ENCODE measurements around the gene FPGS. TPM values are rescaled to one million over a fixed set of nuclear protein-coding genes. Genes with fewer than 3 reads are reported as not detected.

The FPGS gene
- total and polyA plus RNA-seq, 2 of the 4 experiments (the other 2 are of a cell fraction), result 43.9 to 75.7 TPM

DNA sequence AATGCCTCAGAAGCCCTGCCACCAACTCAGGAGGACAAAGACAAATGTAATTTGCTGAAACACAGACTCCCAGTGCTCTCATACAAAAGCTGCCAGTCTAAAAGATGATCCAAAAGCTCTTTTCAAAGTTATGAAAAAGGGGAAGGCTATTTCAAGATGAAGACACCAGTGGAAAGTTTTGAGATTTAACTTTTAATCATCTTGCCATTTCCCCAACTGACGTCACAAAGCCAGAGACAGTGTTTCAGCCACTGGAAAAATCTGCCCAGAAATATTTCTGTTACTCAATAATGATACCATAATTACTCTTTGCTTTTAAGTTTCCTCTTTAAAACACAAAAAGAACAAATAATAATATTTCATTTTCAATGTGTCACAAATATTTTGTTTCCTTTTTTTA, 30.9 kb downstream of the FPGS start:
- BruUV-seq (replicated peaks), result no TSS peak

More for the DNA sequence above, 30.9 kb downstream of the FPGS start:
- Histone ChIP-seq H2AK9ac (replicated peaks; ENCODE audit: low read depth, low read length, poor library complexity) (no peak overlapping the region), H3K23ac (ENCODE audit: low read depth, low read length) (no peak overlapping the region), H2BK15ac (ENCODE audit: low read depth, low read length) (peak overlapping the region; percentile 55; the same call in 1 of the 3 replicates), H2BK120ac (ENCODE audit: low read depth, low read length) (no peak overlapping the region), H3K4me3 (ENCODE audit: insufficient read depth, low read depth, low read length) (no peak overlapping the region), H3K36me3 (ENCODE audit: control insufficient read depth, insufficient read depth, low read length) (peaks cover 4% of the 10 kb centered on the region), H2BK5ac (ENCODE audit: low read depth, low read length, poor library complexity, severe bottlenecking) (peak overlapping the region; percentile 48), H3K14ac (replicated peaks; ENCODE audit: low read depth, low read length) (peak overlapping the region; percentile 0; the same call in 1 of the 2 replicates), H3K27ac (ENCODE audit: insufficient read depth, low read length) (peak overlapping the region; percentile 42; the same call in 1 of the 2 replicates), H4K91ac (ENCODE audit: insufficient read depth, low read depth, low read length) (no peak overlapping the region), H4K8ac (ENCODE audit: low read depth in 2 of 2, low read length in 2 of 2) (peak overlapping the region in 1 of 2 experiments; percentile 61; a peak in 2 of 4 replicates), H3K56ac (ENCODE audit: extremely low read depth, insufficient read depth, low read length) (no peak overlapping the region), H3K9me3 (ENCODE audit: control insufficient read depth, insufficient read depth, low read length) (no peaks in the 10 kb centered on the region), H3K9me1 (ENCODE audit: insufficient read depth, low read length) (peaks cover 36% of the 10 kb centered on the region), H2AK5ac (ENCODE audit: low read depth, low read length) (no peak overlapping the region), H2BK20ac (ENCODE audit: low read depth, low read length) (peak overlapping the region; percentile 24; the same call in 1 of the 2 replicates), H3K4ac (ENCODE audit: low read depth, low read length) (no peak overlapping the region), H3K18ac (ENCODE audit: low read depth, low read length) (no peak overlapping the region), H2AFZ (replicated peaks; ENCODE audit: low read length, poor library complexity) (no peak overlapping the region), H3K4me1 (ENCODE audit: control insufficient read depth, insufficient read depth, low read length) (peaks cover 37% of the 10 kb centered on the region), H4K5ac (ENCODE audit: low read depth, low read length) (0 out of 2 replicates have a peak overlapping the region, but pooled peaks have one; percentile 21), H4K20me1 (ENCODE audit: insufficient read depth, low read length) (no peaks in the 10 kb centered on the region; the same call in 1 of the 2 replicates), H3K9ac (ENCODE audit: low read depth, low read length) (no peak overlapping the region), H3K4me2 (ENCODE audit: low read depth, low read length) (no peak overlapping the region), H3K27me3 (ENCODE audit: control insufficient read depth, insufficient read depth, low read length) (no peaks in the 10 kb centered on the region), H3K79me1 (ENCODE audit: low read depth in 1 of 2, low read length in 2 of 2) (peaks cover 24 to 63% of the 10 kb centered on the region in 2 experiments)
- DNase-seq, result peak; percentile 55
- in situ Hi-C loops (cut with MboI; ENCODE audit: low sequenced_read_pairs) (no loop called here), intact Hi-C loops (cut with micrococcal nuclease) (no loop called here), dilution Hi-C loops (cut with HindIII; ENCODE audit: low sequenced_read_pairs, unreplicated experiment) (no loop called here)
- TF ChIP-seq, protein P1, sequence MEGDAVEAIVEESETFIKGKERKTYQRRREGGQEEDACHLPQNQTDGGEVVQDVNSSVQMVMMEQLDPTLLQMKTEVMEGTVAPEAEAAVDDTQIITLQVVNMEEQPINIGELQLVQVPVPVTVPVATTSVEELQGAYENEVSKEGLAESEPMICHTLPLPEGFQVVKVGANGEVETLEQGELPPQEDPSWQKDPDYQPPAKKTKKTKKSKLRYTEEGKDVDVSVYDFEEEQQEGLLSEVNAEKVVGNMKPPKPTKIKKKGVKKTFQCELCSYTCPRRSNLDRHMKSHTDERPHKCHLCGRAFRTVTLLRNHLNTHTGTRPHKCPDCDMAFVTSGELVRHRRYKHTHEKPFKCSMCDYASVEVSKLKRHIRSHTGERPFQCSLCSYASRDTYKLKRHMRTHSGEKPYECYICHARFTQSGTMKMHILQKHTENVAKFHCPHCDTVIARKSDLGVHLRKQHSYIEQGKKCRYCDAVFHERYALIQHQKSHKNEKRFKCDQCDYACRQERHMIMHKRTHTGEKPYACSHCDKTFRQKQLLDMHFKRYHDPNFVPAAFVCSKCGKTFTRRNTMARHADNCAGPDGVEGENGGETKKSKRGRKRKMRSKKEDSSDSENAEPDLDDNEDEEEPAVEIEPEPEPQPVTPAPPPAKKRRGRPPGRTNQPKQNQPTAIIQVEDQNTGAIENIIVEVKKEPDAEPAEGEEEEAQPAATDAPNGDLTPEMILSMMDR (conservative IDR thresholded peaks at IDR 0.05; ENCODE audit: low read depth, low read length), result no peak
- TF ChIP-seq FOS (IDR thresholded peaks at IDR 0.05; ENCODE audit: low read depth, low read length) (no peak), RAD21 (IDR thresholded peaks at IDR 0.05; ENCODE audit: low read length) (no peak), POLR2A (IDR thresholded peaks at IDR 0.05; ENCODE audit: low read depth, low read length) (no peak), BHLHE40 (IDR thresholded peaks at IDR 0.05; ENCODE audit: low read depth, low read length) (no peak), NFE2L2 (IDR thresholded peaks at IDR 0.05; ENCODE audit: low read depth, low read length) (no peak), MXI1 (IDR thresholded peaks at IDR 0.05; ENCODE audit: borderline replicate concordance, low read depth, low read length) (no peak), RCOR1 (IDR thresholded peaks at IDR 0.05; ENCODE audit: insufficient replicate concordance, low read length) (no peak), MAZ (IDR thresholded peaks at IDR 0.05; ENCODE audit: borderline replicate concordance, low read depth, low read length) (no peak), CEBPB (IDR thresholded peaks at IDR 0.05; ENCODE audit: low read depth, low read length) (no peak), SMC3 (IDR thresholded peaks at IDR 0.05; ENCODE audit: low read depth, low read length) (no peak), RFX5 (IDR thresholded peaks at IDR 0.05; ENCODE audit: low read depth, low read length) (no peak), CHD1 (IDR thresholded peaks at IDR 0.05; ENCODE audit: low read depth, low read length) (no peak), MAFK (IDR thresholded peaks at IDR 0.05; ENCODE audit: low read depth, low read length) (no peak)
- TF ChIP-seq, protein P2, sequence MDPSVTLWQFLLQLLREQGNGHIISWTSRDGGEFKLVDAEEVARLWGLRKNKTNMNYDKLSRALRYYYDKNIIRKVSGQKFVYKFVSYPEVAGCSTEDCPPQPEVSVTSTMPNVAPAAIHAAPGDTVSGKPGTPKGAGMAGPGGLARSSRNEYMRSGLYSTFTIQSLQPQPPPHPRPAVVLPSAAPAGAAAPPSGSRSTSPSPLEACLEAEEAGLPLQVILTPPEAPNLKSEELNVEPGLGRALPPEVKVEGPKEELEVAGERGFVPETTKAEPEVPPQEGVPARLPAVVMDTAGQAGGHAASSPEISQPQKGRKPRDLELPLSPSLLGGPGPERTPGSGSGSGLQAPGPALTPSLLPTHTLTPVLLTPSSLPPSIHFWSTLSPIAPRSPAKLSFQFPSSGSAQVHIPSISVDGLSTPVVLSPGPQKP (IDR thresholded peaks at IDR 0.05; ENCODE audit: borderline replicate concordance, low read depth, low read length), result no peak
- TF ChIP-seq, protein P3, sequence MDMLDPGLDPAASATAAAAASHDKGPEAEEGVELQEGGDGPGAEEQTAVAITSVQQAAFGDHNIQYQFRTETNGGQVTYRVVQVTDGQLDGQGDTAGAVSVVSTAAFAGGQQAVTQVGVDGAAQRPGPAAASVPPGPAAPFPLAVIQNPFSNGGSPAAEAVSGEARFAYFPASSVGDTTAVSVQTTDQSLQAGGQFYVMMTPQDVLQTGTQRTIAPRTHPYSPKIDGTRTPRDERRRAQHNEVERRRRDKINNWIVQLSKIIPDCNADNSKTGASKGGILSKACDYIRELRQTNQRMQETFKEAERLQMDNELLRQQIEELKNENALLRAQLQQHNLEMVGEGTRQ (IDR thresholded peaks at IDR 0.05; ENCODE audit: low read depth, low read length), result no peak
- ChIA-PET POLR2A (ENCODE audit: unreplicated experiment) (no interaction called here), CTCF (interaction anchor here (0.6 to 0.7 kb wide), 2 partner anchors 33 to 201 kb away, joined by 3 read pairs; no protein-coding TSS in a partner anchor)
- ATAC-seq (ENCODE audit: low read depth), result no peak
- WGBS, 2 experiments (ENCODE audit: extremely low coverage in 2 of 2, insufficient read length in 1 of 2), result no CpG with 5 or more reads among the region's 1 CpG
